SKM-1 (cell line): ENCODE data around the gene PLCB4.

Experiments used
- DNase-seq: peaks from one replicate; lab custom pipeline; 2025; ENCODE audit not compliant: unreplicated experiment; lab: John Stamatoyannopoulos, UW

The PLCB4 gene

GRCh38 chr20:9392892-9393857, 324.3 kb downstream of the PLCB4 start:
- DNase-seq, result peak; percentile 2

- DNase-seq, result no peak
These were observed 327.1 kb downstream of the PLCB4 start for GRCh38 chr20:9395971-9396370.

- peak; percentile 48 for DNase-seq
These were observed 329.0 kb downstream of the PLCB4 start for GRCh38 chr20:9397928-9398327.

- no peak for DNase-seq
These were observed 330.0 kb downstream of the PLCB4 start for GRCh38 chr20:9398882-9399281.

GRCh38 chr20:9399322-9399721, 330.4 kb downstream of the PLCB4 start:
- no peak for DNase-seq

GRCh38 chr20:9400171-9401025, 331.5 kb downstream of the PLCB4 start:
- DNase-seq, result no peak

- no peak for DNase-seq
These were observed 332.5 kb downstream of the PLCB4 start for GRCh38 chr20:9401371-9401770.

GRCh38 chr20:9402141-9402540, 333.3 kb downstream of the PLCB4 start:
- no peak for DNase-seq

GRCh38 chr20:9402546-9402945, 333.7 kb downstream of the PLCB4 start:
- DNase-seq, result no peak

- DNase-seq, result no peak
These were observed 334.6 kb downstream of the PLCB4 start for GRCh38 chr20:9403448-9403847.

- no peak for DNase-seq
These were observed 339.0 kb downstream of the PLCB4 start for GRCh38 chr20:9407805-9408421.

GRCh38 chr20:9408422-9409300, 339.8 kb downstream of the PLCB4 start:
- DNase-seq, result no peak

- DNase-seq, result no peak
These were observed 340.5 kb downstream of the PLCB4 start for GRCh38 chr20:9409352-9409751.

- no peak for DNase-seq
These were observed 341.1 kb downstream of the PLCB4 start for GRCh38 chr20:9409981-9410380.

- DNase-seq, result no peak
These were observed 342.9 kb downstream of the PLCB4 start for GRCh38 chr20:9411833-9412232.

- no peak for DNase-seq
These were observed 343.4 kb downstream of the PLCB4 start for GRCh38 chr20:9412309-9412708.

GRCh38 chr20:9413001-9413400, 344.1 kb downstream of the PLCB4 start:
- DNase-seq, result no peak

GRCh38 chr20:9415426-9415825, 346.5 kb downstream of the PLCB4 start:
- DNase-seq, result no peak

GRCh38 chr20:9416421-9416820, 347.5 kb downstream of the PLCB4 start:
- no peak for DNase-seq

- no peak for DNase-seq
These were observed 348.8 kb downstream of the PLCB4 start for GRCh38 chr20:9417665-9418064.
